NK-92 treated with Interleukin-12 subunit alpha and Interleukin-12 subunit beta, amount 100 ng/mL, for 24 hours (cell line): ENCODE results near the gene MEG3.

Experiments
- DNase-seq: peaks from one replicate; lab custom pipeline; 2025; lab: John Stamatoyannopoulos, UW

MEG3 gene

DNA sequence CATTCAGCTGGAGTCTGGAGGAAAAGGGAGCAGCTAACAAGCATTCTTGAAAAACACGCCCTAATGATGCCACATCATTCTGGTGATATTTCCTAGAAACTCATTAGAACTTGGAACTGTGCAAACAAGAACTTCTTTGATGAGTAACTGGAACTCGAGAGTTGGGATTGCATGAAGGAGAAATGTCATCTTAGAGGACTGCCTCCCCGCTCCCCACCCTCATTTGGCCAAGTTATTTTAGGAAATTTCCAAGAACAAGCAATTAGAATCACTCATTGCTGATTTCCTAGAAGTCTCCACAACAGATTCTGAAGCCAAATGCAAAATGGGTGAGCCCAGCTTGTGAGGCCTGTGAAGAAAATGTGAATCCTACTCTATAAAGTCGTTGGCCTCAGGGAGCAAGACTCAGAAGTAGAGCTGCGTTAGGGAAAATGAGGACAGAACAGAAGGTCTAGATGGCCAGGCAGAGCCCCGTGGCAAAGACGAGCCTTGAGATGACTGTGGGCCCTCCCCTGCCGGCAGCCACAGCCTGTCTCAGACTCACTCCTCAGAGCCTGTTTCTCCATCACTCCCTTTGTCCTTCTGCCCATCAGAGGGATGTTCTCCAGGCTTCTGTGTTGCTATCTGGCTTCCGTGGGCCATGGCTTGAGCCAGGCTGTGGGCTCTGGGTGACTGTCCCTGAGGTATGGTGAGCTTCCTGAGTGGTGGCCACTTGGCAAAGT lies 39.2 kb downstream of the MEG3 start:
- DNase-seq, result no peak

GRCh38 chr14:100865682-100866591 lies 40.0 kb downstream of the MEG3 start:
- DNase-seq, result no peak

GRCh38 chr14:100866666-100867630 lies 41.0 kb downstream of the MEG3 start:
- DNase-seq, result no peak

DNA sequence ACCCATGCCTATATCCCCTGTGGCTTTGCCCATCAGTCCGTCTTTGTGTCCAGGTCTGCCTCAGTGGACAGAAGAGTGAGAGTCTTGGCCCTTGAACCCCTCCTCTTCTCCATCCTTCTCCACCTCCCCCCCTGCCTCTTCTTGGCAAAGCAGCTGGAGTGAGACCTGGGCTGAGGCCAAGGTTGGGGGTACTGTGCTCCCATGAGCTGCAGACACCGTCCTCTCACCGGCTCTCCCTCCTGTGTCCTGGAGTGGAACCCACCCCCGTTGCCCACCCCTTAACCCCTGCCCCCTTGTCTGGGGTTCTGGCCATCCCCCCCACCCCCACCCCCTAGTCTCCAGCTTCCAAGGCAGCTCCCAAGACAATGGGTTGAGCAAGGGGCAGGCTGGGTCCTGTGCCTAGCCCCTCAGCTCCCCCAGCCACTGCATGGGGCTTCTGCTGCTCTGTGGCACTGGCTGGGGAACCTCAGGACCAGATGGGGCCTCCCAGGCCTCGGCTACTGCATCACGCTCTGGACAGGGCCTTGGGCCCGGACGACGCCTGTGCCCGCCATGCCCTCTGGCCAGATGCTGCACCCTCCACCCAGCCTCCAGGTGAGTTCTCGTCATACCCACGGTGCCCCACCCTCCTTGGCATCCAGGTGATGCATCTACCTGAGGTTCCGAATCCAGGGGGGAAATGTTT lies 41.9 kb downstream of the MEG3 start:
- DNase-seq, result no peak

- no peak for DNase-seq
Observed at GRCh38 chr14:100868621-100869370, 42.9 kb downstream of the MEG3 start.

GRCh38 chr14:100871234-100872186 lies 45.6 kb downstream of the MEG3 start:
- no peak for DNase-seq

DNA sequence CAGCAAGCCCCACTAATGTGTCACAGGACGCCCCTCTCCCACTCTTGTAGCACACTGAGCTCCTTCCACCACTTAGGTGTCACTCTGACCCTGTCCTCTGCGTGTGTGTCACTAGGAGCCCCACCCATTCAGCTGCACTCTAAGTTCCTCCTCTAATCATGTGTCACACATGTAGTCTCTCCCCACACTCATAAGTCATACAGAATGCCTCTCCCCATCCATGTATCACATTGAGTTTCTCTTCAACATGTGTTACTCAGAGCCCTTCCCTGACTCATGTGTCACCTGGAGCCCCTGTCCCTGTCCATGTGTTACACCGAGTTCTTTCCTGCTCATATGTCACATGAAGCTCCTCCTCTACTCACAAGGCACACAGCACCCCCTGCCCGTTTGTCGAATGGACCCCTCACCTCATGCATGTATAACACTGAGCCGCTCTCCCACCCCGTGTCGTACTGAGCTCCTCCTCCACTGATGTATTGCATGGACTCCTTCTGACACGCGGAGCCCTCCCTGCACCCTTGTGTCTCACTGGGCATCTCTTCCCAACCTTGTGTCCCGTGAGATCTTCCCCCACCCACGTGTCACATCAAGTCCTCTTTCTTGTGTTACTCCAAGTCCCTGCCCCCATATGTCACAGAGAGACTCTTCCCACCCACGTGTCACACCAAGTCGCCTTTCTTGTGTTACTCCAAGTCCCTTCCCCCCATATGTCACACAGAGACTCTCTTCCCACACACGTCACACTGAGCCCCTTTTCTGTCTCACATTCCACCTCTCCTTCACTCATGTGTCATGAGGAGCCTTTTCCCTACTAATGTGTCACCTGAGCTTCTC lies 46.6 kb downstream of the MEG3 start:
- no peak for DNase-seq

DNA sequence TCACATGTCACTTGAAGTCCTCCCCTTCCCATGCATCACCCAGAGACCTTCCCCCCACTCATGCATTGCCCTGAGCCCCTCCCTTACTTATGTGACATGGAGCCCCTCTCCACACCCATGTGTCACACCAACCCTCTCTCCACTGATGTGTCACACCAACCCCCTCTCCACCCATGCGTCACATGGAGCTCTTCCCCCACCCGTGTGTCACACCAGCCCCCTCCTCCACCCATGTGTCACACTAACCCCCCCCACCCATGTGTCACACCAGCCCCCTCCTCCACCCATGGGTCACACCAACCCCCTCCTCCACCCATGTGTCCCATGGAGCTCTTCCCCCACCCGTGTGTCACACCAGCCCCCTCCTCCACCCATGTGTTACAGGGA lies 47.2 kb downstream of the MEG3 start:
- no peak for DNase-seq

DNA sequence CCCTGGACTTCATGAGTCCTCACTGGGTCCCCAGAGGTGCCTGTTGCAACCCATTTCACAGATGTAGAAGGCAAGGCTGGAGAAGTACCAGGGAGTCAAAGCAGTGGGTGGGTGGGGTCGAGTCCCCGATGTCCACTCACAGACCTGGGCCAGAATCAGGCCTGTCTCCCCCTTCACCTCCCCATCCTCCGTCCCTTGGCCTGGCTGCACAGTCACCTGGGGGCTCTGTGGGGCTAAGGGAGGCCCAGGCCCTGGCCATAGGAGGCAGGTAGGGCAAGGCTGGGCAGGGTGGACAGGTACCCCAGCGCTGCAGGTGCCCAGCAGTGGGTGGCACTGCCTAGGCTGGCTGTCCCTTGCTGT lies 48.1 kb downstream of the MEG3 start:
- no peak for DNase-seq

- no peak for DNase-seq
Observed at GRCh38 chr14:100874411-100875091, 48.6 kb downstream of the MEG3 start.

GRCh38 chr14:100875126-100875525 lies 49.2 kb downstream of the MEG3 start:
- DNase-seq, result no peak

- DNase-seq, result no peak
Observed at GRCh38 chr14:100875861-100876590, 50.1 kb downstream of the MEG3 start.

GRCh38 chr14:100878271-100879146 lies 52.6 kb downstream of the MEG3 start:
- no peak for DNase-seq

DNA sequence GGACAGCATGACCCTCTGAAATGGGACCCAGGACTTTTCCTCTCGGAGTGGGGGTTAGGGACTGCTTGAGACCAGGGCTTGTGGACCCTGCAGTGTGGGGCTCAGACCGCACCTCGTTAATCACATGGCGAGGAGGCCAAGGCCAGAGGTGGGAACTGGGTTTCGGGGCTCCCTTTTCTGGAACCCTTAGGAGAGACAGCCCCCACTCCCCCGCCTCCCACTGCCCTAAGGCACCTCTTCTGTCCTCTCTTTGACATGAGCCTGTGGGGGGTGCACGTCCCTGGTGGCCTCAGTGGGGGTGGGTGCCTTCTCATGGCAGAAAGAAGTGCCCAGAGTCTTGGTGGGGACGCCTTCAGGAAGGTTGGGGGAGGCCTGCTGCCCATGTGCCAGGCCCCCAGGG lies 53.3 kb downstream of the MEG3 start:
- DNase-seq, result no peak

DNA sequence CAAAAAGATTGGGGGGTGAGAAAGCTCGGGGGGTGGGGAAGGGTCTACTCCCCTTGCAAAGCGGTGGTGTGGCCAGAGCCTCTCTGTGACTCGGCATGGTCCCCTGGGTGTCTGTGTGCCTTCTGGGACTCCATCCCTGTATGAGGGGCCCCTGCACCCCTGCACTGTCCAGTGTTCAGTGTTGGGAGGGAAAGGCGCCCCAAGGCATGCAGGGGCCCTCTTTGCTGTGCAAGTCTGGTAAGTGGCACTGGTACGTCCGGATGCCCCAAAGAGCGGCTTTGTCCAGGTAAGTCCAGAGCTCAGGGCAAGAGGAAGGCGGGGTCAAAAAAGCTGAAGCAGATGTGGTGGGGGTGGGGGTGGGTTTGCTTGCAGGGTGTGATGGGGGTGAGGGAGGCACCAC lies 53.9 kb downstream of the MEG3 start:
- no peak for DNase-seq

DNA sequence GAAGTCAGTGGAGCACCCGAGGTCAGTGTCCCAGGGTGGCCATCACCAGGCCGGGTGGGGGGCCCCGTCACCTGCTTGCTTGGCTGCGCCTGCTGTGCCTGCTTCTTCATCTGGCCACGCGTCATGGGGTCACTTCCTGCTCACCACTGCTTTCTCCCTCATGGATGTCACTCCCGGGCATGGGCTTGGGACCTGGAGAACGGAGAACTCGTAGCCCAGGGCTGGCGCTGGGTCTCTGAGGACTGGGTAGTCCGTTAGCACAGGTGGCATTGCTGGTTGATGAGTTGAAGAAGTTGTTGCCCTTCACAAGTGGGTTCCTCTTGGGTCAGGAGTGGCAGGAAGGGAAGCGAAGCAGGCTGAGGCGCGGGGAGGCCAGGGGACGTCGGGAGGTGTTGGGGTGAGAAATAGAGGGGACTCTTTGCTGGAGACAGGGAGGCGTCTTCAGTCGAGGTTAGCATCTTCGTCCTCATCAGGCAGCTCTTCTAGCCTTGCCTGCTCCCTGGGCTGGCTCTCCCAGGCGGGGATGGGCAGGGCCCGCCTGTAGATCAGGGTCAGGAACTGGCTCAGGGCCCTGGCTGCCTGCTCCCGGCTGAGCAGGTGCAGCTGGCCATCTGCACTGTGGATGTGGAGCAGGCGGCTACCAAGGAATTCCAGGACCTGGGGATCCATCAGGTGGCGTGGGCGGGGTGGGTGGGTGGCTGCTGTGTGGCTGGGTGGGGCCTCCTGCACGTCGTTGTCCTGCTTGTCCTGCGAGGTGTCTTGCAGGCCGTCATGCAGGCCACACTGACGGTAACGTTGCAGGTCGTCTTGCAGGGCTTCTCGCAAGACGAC lies 54.6 kb downstream of the MEG3 start:
- DNase-seq, result no peak
